Activated CD4-positive, alpha-beta T cell treated with anti-CD3 and anti-CD28 coated beads, Interleukin-2, amount 50 U/mL, for 4 hours (primary cell): Measurements from ENCODE around the gene CNTN4.
"Not testable (repeated sequence)": the region's sequence is repeated elsewhere in the genome, so short reads cannot be mapped to it uniquely, and the experiment has no call there.

Experiments used
- DNase-seq, 2 experiments: peaks; one replicate each; pipeline ENCODE4 v3.0.0-alpha.2; 2020

Gene CNTN4

DNA sequence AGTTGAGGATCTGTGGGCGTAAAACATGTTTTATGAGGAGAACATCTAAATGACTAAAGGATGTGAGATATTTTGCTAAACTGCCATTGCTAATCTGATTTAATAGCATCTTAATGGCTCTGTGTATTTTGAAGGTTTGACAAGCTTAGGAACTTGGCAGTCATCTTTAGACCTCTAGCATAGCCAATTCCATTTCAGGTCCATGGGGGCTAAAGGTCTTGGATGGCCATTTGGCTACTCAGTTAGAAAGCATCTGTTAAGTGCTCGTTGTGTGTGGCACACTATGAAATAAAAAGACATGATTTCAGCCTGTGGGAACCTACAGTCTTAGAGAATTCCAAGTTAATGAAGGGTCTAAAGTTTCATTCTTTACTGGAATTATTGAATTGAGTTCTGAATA is 775.3 kb downstream of the CNTN4 start:
- no peak for DNase-seq

DNA sequence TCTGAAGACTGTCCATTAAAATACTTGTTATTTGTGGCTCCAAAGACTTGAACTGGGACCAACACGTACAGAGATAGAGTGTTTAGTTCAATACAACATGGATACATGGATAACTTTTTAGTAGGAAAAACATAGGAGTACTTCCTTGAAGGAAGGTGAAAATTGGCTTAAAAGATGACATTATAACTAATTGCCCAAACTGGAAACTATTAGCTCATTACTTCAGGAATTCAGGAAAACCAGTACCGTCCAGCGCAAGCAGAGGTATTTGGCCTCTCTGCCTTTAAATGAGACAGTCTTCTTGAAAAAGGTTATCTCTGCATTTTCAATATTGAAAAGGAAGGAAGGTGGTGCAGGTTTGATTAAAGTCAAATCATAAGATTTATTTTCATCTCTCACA is 777.0 kb downstream of the CNTN4 start:
- DNase-seq, result no peak

DNA sequence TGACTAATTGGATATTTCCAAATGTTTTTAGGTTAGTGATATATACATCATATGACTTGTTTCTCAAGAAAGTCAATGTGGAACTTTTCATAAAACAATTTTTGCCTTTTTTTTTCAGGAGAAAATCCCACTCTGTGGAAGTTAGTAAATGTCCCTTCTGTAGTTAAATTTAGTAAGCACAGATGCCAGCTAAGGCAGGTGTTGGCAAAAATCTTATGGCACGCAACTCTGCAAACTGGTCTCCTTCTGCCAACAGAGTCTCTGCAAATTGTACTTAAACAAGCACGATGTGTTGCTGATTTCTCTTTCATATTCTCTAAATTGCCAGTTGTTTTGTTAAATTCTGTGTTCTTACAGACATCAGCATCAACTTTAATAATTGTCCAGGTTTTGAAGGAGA is 777.7 kb downstream of the CNTN4 start:
- no peak for DNase-seq

DNA sequence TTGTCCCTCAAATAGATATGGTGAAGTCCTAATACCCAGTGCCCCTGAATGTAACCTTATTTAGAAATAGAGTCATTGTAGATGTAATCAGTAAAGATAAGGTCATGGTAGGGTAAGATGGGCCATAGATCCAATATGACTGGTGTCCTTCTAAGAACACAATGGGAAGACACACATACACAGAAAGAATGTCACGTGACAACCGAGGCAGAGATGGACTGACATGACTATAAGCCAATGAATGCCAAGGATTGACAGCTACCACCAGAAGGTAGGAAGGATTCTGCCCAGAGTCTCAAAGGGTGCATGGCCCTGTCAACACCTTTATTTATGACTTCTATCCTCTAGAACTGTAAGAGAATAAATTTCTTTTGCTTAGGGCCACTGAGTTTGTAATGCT is 780.4 kb downstream of the CNTN4 start:
- no peak for DNase-seq

DNA sequence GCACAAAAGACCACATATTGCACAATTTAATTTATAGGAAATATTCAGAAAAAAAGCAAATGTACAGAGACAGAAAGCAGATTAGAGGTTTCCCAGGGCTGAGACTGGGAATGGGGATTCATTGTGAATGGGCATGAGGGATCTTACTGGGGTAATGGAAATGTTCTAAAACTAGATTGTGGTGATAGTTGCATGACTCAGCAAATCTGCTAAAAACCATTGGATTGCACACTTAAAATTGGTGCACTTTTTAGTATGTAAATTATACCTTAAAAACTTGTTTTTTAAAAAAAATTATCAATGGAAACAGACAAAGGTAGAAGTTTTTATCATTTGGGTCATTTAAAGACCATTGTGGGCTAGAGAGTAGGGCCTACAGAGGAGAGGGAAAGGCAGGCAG is 780.9 kb downstream of the CNTN4 start:
- no peak for DNase-seq

DNA sequence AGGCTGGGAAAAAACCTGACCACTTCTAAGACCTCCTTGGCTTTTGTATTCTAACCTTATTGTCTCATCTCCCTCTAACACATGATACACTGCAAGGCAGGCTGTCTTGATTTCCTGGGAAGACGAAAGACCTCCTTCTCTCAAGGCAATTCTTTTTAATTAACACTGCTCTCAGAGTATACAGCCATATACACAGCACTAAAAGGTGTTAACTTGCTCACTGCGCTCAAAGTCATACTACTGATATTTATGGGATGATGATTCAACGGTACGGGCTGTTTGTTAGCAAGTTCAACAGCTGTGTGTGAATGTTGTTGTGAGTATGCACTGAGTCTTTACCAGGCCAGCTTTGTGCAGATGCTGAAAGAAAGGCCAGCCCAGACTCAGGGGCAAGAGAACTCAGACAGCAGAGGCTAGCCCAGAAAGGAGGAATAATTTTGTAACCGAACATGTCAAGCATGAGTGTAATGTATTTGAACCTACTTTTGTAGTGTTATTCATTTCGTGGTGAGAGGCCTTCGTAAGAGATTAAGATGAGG is 781.6 kb downstream of the CNTN4 start:
- DNase-seq, result no peak

DNA sequence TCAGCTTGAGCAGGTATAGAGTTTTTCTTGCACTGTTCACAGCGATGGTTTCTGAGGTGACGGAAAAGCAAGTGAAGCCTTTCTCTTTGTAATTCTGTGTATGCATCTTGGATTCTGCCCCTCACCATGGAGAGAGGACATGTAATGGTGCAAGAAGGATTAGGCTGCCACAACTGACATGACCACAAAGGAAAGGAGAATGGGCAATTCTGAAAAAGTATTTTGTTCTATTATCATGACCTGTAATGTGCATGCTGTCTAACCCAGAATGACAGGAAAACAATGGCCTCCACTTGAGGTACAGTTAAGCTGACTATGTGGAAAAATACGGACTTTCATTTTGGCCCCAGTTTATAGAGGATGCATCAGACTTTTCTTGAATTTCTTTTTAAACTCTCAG is 784.6 kb downstream of the CNTN4 start:
- no peak for DNase-seq

DNA sequence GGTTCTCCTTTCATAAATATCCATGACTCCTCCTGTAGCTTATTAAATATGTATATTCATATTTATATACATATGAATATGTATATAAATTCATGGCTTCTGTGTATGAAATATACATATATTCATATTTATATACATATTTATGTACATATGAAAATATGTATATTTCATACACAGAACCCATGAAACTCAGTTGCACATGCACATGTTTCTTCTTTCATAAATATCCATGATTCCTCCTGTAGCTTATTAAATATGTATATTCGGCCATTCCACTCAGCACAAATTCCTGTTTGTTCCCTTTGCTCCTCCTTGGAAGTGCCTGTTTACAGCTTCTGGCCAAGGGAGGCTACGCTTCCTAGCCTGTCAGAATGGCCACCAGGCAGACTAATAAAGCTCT is 789.9 kb downstream of the CNTN4 start:
- DNase-seq, result no peak

DNA sequence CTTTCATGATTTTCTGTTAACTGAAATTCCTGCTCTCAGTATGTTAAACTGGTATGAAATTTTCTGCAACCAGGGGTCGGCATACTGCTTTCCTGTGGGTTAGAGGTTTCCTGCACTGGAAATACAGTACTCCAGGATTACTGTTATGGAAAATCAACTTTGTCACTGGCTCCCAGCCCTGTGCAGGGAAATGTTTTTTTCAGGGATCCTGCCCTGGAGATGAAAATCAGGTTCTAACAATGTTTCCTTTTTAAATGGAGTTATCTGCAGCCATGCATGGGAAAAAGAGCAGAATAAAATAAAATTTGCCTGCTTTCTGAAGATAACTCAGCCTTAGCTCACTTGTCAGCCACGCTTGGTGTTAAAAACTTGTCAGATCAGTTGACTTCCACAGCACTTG is 791.1 kb downstream of the CNTN4 start:
- DNase-seq, result no peak

DNA sequence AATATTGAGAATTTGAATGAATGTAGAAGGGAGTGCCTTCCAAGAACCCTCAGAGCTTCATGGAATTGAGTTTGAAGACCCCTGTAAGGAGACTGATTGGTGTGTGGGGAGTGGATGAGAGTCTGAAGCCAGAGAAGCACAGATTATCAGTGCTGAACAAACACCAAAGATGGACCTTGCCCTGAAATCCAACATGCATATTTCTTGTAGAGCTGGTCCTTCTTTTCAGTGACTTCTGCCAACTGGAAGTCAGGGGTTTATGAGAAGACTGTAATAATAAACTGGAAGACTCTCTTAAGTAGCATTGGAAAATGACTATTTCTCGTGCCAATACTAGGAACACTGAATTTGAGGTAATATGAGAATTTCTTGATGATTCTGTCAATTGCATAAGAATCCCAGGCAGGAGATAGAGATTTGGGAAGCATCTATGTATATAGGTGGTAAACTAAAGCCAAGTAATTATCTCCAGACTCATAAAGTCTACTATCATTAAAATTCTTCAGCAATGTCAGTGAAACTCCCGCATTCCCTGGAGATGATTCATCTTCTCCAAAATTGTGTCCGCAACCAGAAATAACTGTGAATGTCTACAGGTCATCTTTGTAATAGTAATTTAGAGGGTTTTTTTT is 797.8 kb downstream of the CNTN4 start:
- DNase-seq, result no peak

DNA sequence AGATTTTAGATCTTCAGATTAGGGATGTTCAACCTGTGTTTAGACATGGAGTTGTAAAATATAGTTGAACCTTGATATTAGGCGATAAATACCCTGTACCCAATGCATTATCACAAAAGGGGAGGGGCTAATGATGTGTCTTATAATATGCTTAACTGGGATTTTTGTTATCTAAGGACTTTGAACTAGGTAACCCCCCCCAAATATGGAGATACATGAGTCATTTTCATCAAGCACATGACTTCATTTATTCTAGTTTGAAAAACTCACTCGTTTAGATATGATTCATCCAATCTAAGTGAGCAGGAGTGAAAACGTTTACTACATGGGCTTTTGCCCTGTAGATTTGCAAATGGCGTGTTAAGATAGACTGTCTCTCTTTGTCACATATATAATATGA is 799.2 kb downstream of the CNTN4 start:
- DNase-seq, result no peak

DNA sequence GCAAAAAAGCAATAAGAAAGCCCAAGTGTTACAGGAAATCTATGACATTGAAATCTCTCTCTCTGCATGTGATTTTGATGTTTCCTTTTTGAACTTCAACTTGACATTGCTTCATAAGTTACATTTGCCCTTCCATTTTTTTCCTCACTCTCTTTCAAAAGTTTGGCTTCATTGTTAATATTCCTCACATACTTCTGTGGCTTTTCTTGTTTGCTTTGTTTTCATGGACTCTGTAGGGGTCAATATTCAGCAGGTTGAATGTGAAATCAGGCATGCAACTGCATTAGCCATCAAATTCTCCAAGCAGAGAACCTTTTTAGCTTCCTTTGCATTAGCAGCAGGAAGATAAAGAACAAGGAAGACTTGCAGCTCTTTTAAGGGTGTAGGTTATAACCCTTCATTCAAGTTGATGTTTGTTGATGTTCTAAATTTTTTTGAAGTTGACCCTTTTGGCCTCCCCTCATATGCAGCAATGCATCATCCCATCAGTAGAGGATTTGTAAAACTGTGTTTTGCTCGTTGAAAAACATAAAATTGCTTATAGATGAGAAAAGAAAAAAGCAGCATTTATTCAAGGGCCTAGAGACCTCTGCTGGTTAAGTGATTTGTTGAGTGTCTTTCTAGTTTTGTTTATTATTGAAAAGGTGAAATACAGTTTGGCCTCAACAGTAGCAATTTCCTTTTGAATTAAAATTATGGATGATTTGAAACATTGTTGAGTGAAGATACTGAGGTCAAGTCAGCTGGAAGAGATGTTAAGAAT is 800.1 kb downstream of the CNTN4 start:
- no peak for DNase-seq

DNA sequence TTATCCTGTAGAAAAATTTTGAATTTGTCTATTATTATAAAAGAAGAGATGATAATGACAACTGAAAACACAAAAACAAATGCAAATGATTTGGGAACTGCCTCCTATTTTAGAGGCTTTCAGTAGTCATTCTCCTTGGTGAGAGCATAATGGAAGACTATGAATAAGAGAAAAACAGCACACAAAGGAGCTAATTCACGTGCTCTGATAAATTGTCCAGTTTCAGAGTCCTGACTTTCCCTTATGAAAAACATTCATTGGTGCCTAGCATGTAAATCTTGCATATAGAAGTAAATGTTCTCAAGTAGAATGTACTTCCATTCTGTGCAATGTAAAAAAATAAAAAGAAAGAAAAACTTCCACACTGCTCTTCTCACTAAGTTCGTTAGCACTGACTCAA is 805.4 kb downstream of the CNTN4 start:
- DNase-seq, result no peak

DNA sequence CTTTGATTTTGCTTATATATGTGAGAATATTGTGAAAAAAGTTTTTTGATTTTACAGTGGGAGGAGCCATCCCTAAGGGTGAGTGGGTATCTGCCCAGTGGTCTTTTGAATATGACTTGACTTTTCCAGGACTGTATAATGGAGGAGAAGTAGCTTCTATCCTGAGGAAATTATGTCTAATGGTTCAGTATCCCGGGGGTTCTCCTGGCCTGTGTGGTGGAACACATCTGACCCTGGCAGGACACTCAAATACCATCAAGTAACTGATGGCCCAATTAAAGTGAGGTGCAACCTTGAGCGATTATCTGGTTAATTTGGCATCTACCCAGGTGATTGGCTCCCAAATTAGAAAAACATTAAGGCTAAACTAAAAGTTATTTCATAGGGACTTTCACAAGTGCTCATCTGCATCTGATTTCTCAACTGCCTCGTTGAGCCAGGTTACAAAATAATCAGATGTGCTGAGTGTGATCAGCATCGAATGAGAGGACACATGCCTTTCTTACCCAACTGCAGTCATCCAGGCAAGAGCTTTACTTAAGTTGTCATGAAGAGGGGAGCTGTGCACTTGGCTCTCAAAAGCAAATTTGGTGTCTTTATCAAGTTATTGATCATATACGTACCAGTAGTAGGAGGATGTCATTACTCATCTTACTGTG is 810.2 kb downstream of the CNTN4 start:
- DNase-seq, result no peak

DNA sequence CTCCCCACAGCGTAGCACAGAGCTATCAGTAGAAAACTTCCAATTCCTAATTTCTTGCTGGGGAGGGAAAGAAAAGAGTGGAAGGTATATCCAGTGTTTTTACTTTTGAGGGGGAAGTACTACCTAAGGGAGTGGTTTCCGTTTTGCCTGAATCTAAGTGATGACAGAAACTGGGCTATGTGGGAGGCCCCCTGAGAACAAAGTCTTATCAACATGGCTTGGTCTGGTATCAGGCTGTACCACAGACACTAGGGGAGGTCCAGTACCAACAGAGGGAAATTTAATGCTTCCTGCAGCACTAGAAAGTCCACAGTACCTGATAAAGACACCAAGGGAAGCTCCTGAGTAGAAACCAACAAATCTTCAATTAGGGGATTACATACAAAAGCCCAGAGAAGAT is 812.3 kb downstream of the CNTN4 start:
- no peak for DNase-seq

DNA sequence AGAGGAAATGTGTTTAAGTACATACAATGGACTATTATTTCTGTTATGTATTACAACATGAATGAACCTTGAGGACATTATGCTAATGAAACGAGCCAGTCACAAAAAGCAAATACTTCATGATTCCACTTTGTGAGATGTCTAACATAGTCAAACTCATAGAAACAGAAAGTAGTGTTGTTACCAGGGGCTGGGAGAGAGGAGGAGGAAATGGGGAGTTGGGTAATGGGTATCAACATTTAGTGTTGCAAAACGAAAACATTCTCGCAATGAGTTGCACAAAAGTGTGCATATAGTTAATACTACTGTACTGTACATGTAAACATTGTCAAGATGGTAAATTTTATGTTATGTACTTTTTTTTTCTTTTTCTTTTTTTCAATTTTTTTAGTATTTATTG is 817.2 kb downstream of the CNTN4 start:
- DNase-seq, result no peak

DNA sequence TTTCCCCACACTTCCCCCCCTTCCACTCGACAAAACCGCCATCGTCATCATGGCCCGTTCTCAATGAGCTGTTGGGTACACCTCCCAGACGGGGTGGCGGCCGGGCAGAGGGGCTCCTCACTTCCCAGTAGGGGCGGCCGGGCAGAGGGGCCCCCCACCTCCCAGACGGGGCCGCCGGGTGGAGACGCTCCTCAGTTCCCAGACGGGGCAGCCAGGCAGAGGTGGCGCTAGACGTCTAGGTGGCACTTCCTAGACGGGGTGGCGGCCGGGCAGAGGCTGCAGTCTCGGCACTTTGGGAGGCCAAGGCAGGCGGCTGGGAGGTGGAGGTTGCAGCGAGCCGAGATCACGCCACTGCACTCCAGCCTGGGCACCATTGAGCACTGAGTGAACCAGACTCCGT is 818.0 kb downstream of the CNTN4 start:
- DNase-seq, result not testable (repeated sequence)

DNA sequence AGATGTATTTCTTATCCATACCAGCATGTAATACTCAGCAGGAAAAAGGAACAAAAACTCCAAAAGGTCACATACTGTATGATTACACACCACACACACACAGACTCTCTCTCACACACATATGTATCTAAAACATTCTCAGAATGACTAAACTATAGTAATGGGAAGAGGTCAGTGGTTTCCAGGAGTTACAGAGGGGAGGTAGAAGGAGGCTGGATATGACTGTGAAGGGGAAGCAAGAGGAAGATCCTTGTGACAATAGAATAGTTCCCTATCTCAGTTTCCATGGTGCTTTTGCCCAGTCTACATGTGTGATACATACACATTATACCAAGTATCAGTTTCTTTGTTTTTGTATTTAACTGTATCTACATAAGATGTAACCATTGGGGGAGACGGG is 821.4 kb downstream of the CNTN4 start:
- no peak for DNase-seq

DNA sequence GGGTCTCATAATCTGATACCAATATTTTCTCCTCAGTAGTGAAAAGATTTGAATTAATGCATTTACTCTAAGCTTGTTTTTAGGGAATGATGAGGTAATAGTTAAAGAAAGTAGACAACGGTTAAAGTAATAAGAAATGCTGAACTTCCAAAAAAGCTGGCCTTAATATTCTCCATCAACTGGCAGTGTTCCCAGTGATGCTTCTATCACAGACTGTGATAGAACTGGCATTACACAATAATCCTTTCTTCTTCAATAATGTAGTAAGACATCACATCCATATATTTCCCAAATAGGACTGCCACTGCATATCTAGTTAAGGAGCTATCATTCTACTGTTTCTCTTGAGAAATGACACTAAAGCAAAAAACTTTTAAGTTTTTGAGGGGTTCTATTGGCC is 822.8 kb downstream of the CNTN4 start:
- no peak for DNase-seq

DNA sequence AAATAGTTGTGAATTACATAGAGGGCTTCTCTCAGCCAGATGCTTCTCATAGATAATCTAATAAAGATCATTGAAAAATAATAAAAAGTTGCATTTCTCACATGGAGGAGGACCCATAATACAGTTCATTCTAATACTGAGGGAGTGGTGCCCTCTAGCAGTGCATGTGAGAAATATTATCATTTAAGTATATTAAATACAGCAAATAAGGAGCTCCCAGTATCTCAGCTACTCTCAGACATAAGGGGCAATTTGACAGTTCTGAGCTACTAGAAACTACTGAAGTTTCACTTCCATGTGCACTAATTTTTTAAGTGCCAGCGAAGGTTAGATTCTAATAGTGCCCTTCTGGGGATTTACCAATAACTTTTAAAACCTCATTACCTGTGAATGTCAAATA is 823.2 kb downstream of the CNTN4 start:
- DNase-seq, result no peak

DNA sequence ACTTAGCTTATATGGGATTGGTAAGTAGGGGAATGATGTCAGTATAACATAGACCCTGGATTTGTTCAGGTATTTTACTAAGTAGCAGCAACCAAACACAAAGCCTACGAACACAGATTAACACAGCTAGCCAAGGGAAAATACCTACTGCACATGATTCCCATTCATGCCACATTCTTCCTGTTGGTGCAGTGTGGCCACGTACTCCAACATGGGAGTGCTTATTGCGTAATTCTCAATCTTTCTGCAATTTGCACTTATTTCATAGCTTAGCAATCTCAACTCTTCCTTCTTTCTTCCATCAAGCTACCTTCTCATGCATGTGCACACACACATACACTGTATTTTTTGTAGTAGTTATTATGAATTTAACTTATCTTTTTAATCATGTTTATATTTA is 824.7 kb downstream of the CNTN4 start:
- no peak for DNase-seq

DNA sequence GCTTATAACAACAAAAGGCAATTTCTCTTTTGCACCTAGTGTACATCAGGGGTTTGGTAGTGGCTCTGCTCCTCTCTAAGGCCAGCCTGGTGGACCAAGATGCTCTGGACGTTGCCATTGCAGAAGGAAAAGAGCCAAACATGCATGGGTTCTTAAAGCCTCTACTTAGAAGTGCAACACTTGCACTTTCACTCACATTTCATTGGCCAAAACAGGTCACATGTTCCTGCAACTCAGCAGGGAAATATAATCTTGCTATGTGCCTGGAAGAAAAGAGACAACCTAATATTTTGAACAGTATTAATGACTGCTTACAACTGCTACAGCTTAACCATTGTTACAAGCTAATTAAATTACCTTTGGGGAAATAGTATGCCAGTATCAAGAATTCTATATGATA is 828.6 kb downstream of the CNTN4 start:
- DNase-seq, result no peak

DNA sequence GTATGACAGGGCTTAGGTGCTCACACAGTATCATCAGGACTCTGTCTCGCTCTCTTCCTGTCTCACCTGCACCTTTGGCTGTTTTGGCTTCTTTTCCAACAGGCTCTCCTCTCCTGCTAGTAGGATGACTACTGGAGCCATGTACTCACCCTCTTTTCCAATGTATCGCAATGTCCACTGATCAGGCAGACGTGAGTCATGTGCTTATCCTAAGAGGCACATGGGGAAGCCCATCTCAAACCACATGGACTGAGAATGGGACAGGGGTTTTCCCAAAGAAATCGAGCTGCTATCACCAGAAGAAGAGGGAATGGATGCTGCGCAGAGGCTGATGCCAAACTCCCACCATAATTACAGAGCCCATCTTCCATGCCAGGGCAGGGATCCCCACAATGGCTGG is 830.9 kb downstream of the CNTN4 start:
- no peak for DNase-seq

DNA sequence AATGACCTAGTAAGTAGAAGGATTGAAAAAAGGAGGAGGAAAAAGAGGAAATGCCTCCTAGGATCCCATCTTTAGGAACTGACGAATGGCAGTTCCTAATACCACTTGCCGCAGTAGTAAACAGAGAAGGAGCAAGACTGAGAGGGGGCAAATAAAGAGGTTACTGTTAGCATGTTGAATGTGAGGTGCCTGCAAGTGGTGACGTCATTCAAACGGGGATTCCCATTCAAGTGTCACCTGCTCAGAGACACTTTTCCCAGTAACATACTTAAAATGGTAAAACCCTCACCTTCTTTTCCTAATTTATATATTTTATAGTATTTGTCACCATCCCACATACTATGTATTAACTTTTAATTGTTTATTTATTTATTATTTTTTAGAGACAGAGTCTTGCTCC is 832.6 kb downstream of the CNTN4 start:
- DNase-seq, result no peak
